NB4 (cell line): ENCODE data around the gene FBXW5.

Source experiments
- CTCF ChIP-seq: IDR thresholded peaks from one replicate; pipeline ENCODE4 v1.5.1; 2012; ENCODE audit warnings: low read depth, low read length
- MAX ChIP-seq: IDR thresholded peaks from 2 replicates; pipeline ENCODE4 v1.6.1; 2011; ENCODE audit warnings: low read depth, low read length
- POLR2A ChIP-seq: IDR thresholded peaks from 2 replicates; pipeline ENCODE4 v1.6.1; 2011; ENCODE audit warnings: mild to moderate bottlenecking; ENCODE audit not compliant: insufficient read length; ENCODE audit errors: extremely low read depth

GRCh38 chr9:136936645-136937170, 7.8 kb downstream of the FBXW5 start:
- TF ChIP-seq POLR2A (no peak), CTCF (no peak), MAX (no peak)
